Astrocyte of the spinal cord (primary cell): Measurements from ENCODE around the gene REEP3.
"Not testable (repeated sequence)": the region's sequence is repeated elsewhere in the genome, so short reads cannot be mapped to it uniquely, and the experiment has no call there.

Source experiments
- DNase-seq: peaks from one replicate; pipeline ENCODE4 v3.0.0; 2011; ENCODE audit warnings: low read depth, low spot score
- H3K4me3 ChIP-seq: 2 replicates; pipeline ENCODE4 v1.5.1; 2011; ENCODE audit warnings: low read depth, mild to moderate bottlenecking, low read length, moderate library complexity
- CTCF ChIP-seq: IDR thresholded peaks from 2 replicates; pipeline ENCODE4 v1.5.1; 2012; ENCODE audit warnings: low read depth, mild to moderate bottlenecking, low read length, inconsistent platforms
- in situ Hi-C: cut with HindIII; loops from 2 replicates; pipeline ENCODE4 v1.10.0; 2017; ENCODE audit warnings: low sequenced_read_pairs

Gene REEP3

GRCh38 chr10:63653747-63654146, 132.5 kb downstream of the REEP3 start:
- in situ Hi-C loops = no loop called here
- DNase-seq = no peak
- no peak overlapping the region for H3K4me3 ChIP-seq
- TF ChIP-seq CTCF = no peak

GRCh38 chr10:63657761-63658160, 136.6 kb downstream of the REEP3 start:
- TF ChIP-seq CTCF = no peak
- DNase-seq = no peak
- H3K4me3 ChIP-seq = no peak overlapping the region
- in situ Hi-C loops = no loop called here

- in situ Hi-C loops, DNase-seq, H3K4me3 ChIP-seq: not testable (repeated sequence)
Observed at GRCh38 chr10:63660941-63661340, 139.7 kb downstream of the REEP3 start.

GRCh38 chr10:63661347-63661746, 140.1 kb downstream of the REEP3 start:
- DNase-seq = no peak
- no peak overlapping the region for H3K4me3 ChIP-seq
- no peak for TF ChIP-seq CTCF
- in situ Hi-C loops = no loop called here

- TF ChIP-seq CTCF = no peak
- no peak overlapping the region for H3K4me3 ChIP-seq
- in situ Hi-C loops = no loop called here
- no peak for DNase-seq
Observed at GRCh38 chr10:63664341-63664885, 143.2 kb downstream of the REEP3 start.

- in situ Hi-C loops = not testable (repeated sequence)
Observed at GRCh38 chr10:63665006-63665580, 143.9 kb downstream of the REEP3 start.

GRCh38 chr10:63665670-63666134, 144.5 kb downstream of the REEP3 start:
- DNase-seq = no peak
- TF ChIP-seq CTCF = no peak
- in situ Hi-C loops = no loop called here
- no peak overlapping the region for H3K4me3 ChIP-seq

More at GRCh38 chr10:63665006-63665580, 143.9 kb downstream of the REEP3 start:
- not testable (repeated sequence) for H3K4me3 ChIP-seq, DNase-seq

- no peak overlapping the region for H3K4me3 ChIP-seq
- in situ Hi-C loops = no loop called here
- no peak for TF ChIP-seq CTCF
- DNase-seq = peak; percentile 97
Observed at GRCh38 chr10:63666836-63667383, 145.7 kb downstream of the REEP3 start.
